WTC11 (cell line): ENCODE measurements around the gene ATG7.

Experiments used
- ARID4B ChIP-seq: sonication (generic); formaldehyde crosslinking; IDR thresholded peaks from 2 replicates; pipeline ENCODE4 v1.8.0; 2023; ENCODE audit warnings: missing genetic modification reagents, mild to moderate bottlenecking, borderline replicate concordance
- CTCF ChIP-seq: fragments of 200-600 bp; IDR thresholded peaks from 2 replicates; pipeline ENCODE4 v1.8.0; 2022; ENCODE audit warnings: antibody characterized with exemption
- E2F1 ChIP-seq: sonication (generic); formaldehyde crosslinking; IDR thresholded peaks from 2 replicates; pipeline ENCODE4 v1.8.0; 2022; ENCODE audit warnings: mild to moderate bottlenecking, missing genetic modification reagents
- NFE2L1 ChIP-seq: sonication (generic); formaldehyde crosslinking; IDR thresholded peaks from 2 replicates; pipeline ENCODE4 v1.8.1; 2023; ENCODE audit warnings: missing genetic modification reagents
- NR1H2 ChIP-seq: sonication (generic); formaldehyde crosslinking; IDR thresholded peaks from 2 replicates; pipeline ENCODE4 v1.9.0; 2021; ENCODE audit warnings: mild to moderate bottlenecking, moderate library complexity, missing genetic modification reagents
- TP53 ChIP-seq: sonication (generic); formaldehyde crosslinking; IDR thresholded peaks from 2 replicates; pipeline ENCODE4 v1.8.1; 2023; ENCODE audit warnings: mild to moderate bottlenecking, missing genetic modification reagents
- USF2 ChIP-seq: sonication (generic); formaldehyde crosslinking; IDR thresholded peaks from 2 replicates; pipeline ENCODE4 v1.8.1; 2023; ENCODE audit warnings: mild to moderate bottlenecking, missing genetic modification reagents, moderate library complexity
- ZBTB21 ChIP-seq: sonication (generic); formaldehyde crosslinking; IDR thresholded peaks from 2 replicates; pipeline ENCODE4 v1.8.1; 2023; ENCODE audit warnings: mild to moderate bottlenecking, missing genetic modification reagents, borderline replicate concordance
- ZNF121 ChIP-seq: sonication (generic); formaldehyde crosslinking; IDR thresholded peaks from 2 replicates; pipeline ENCODE4 v1.8.0; 2023; ENCODE audit warnings: missing genetic modification reagents

- no peak for TF ChIP-seq TP53
- TF ChIP-seq CTCF: no peak
- no peak for TF ChIP-seq ZBTB21 (CRISPR knock-in tag)
- no peak for TF ChIP-seq ZNF121 (CRISPR knock-in tag)
- TF ChIP-seq NR1H2 (CRISPR knock-in tag): no peak
- no peak for TF ChIP-seq E2F1 (CRISPR knock-in tag)
- no peak for TF ChIP-seq USF2 (CRISPR knock-in tag)
- TF ChIP-seq ARID4B (CRISPR knock-in tag): no peak
- TF ChIP-seq NFE2L1 (CRISPR knock-in tag): no peak
Observed at GRCh38 chr3:11375333-11376088, 103.3 kb downstream of the ATG7 start.
